HG02884 (cell line): Measurements from ENCODE around the gene BCL2.

Experiments
- ATAC-seq: cut with Tn5 transposase; IDR thresholded peaks from one replicate; pipeline ENCODE4 v1.9.1; 2021; ENCODE audit warnings: mild to moderate bottlenecking, moderate library complexity; ENCODE audit not compliant: unreplicated experiment

The BCL2 gene

GRCh38 chr18:63290166-63290820, 29.3 kb downstream of the BCL2 start:
- no peak for ATAC-seq

GRCh38 chr18:63288311-63288710, 31.3 kb downstream of the BCL2 start:
- no peak for ATAC-seq

DNA sequence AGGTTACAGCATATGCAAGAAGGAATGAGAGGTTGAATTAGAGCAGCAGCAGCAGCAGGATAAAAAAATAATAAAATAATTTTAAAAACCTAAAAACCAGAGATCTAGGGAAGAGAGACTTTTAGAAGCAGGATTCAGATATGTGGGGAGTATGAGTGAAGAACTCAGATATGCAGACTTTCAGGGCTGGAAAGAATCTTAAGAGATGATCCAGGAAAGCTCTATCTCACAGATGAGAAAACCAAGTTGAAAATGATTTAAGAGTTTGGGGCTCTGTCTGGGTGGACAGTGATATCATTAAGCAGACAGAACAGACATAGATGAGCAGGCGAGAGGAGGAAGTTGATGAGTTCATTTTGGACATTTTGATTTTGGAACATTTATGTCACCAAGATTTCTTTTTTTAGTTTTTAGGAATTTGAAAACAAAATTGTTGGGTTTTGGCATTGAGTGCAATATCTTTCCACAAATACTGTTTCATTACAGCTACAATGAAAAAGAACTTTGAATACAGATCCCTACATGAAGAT, 31.8 kb downstream of the BCL2 start:
- ATAC-seq: no peak

GRCh38 chr18:63286926-63287325, 32.6 kb downstream of the BCL2 start:
- no peak for ATAC-seq

DNA sequence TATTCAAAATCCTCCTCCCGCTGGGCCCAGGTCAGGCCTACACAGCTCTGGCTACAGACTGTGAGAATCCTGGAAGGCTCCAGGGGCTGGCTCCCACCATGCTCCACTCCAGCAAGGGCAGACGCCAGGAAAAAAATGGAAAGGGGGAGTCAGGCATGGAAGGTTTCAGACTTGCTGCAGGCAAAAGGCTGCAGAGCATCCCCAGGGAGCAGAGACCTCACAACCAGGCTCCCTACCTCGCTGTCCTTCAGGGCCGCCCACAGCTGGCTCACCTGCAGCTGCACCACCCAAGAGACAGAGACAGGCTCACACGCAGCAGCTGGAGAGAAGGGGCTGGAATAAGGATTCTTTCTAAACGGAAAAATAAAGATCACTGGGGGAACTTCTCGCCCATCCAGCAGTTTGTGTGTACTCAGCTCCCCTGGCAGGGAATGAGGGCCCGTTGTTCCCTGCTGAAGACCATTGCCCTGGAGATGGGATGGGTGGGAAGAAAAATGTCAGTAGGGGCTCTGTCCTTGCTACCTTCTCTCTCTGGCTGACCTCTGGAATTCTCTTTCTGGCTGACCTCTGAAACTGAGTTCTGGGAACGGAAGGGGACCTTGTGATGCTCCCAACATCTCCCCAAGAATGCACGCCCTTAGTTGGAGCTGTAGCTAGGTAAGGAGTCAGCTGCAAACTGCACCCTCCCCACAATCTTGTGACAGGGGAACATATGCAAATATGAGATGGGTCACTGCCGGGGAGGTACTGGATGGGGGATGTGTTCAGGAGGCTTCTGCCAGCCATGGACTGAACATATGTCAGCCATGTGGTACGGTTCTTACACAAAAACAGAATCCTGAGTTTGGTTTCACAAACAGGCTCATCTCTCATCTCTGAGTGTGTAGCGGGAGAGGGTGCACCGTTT, 34.5 kb downstream of the BCL2 start:
- peak; percentile 96 for ATAC-seq

GRCh38 chr18:63284173-63284799, 35.3 kb downstream of the BCL2 start:
- no peak for ATAC-seq

GRCh38 chr18:63283305-63284094, 36.1 kb downstream of the BCL2 start:
- no peak for ATAC-seq

DNA sequence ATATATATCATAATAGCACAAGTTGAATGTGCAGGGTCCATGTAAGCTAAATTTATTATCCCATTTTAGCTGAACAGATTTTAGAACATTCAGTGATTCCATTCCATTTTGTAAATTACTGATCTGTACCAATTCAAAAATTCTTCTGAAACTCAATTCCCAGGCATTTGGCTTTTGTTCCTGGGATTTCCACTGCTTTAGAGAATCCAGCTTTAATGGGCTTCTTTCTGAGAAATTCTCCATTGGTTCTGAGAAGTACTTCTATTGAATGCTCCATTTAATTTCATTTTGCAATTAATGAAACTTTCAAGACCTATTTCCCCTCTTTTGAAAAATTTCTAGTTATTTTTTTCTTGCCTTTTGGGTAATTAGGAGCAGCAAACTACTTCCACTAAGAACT, 36.8 kb downstream of the BCL2 start:
- no peak for ATAC-seq

GRCh38 chr18:63273222-63273927, 46.2 kb downstream of the BCL2 start:
- no peak for ATAC-seq

GRCh38 chr18:63272638-63273037, 46.9 kb downstream of the BCL2 start:
- ATAC-seq: no peak

GRCh38 chr18:63271881-63272299, 47.7 kb downstream of the BCL2 start:
- no peak for ATAC-seq

DNA sequence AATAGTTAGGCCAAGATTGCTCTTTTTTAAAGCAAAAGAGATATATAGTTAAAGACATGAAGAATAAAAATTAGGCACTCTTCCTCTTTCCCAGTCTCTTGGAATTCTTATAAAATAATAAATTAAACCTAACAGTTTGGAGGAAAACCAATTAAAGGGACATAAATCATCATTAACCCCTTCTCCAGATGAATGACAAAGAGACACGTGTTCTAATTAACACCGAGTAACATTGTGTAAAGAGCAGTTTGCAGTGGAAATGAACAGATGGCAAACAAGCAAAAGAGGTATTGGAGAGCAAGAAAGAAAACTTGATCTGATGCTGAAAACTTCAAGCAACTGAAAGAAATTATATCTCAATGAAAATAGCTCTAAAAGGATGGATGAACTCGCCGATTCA, 48.4 kb downstream of the BCL2 start:
- ATAC-seq: no peak

GRCh38 chr18:63267975-63268721, 51.4 kb downstream of the BCL2 start:
- ATAC-seq: peak; percentile 71

GRCh38 chr18:63266888-63267790, 52.4 kb downstream of the BCL2 start:
- ATAC-seq: no peak

DNA sequence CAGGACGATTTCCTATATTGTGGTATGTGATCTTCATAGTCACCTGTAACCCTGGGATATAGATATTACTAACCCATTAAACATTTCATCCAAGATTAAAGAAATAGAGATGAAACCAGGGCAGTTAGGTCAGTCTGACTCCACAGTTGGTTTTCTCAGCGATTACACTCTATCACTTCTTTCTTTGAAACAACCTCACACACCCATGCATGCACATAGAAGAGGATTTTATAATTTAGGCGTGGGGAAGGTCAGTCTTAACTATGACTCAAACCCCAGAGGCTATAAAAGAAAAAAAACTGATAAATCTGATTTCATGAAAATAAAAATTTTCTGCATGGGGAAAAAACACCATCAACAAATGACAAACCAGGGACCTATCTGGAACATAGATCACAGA, 54.2 kb downstream of the BCL2 start:
- ATAC-seq: no peak

GRCh38 chr18:63264871-63265270, 54.7 kb downstream of the BCL2 start:
- ATAC-seq: no peak

DNA sequence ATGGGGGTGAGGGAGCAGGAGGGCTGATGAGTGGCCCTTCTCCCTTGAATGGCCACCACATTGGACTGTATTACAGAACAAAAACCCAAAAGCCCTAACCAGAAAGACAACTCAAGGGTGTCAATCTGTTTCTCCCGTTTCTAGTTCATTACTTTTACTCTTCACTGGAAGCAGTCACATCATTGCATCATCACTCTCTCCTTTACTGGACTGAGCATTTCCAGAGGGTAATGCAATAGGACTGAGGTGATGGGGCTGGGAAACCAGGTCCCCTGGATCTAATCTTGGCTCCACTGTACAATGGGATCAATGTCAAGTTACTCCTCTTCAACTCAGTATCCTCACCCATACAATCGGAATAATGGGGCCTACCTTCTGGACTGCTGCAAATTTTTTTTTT, 56.1 kb downstream of the BCL2 start:
- no peak for ATAC-seq
